WTC11 (cell line): Measurements from ENCODE around the gene RASSF3. TPM values are rescaled to one million over a fixed set of nuclear protein-coding genes. Genes with fewer than 3 reads are reported as not detected.

Source experiments
- USF1 ChIP-seq: sonication (generic); formaldehyde crosslinking; IDR thresholded peaks from 2 replicates; pipeline ENCODE4 v1.8.0; 2022; ENCODE audit warnings: mild to moderate bottlenecking, missing genetic modification reagents
- microRNA-seq: library from miRNA; unstranded; fragments of <30 nt; microRNA quantifications from one replicate; pipeline ENCODE4 v1.2.0, GENCODE V29; 2022; ENCODE audit warnings: borderline number of aligned reads
- total RNA-seq: library from RNA; stranded (reverse); gene quantifications from 3 replicates; pipeline ENCODE4 v1.2.3, GENCODE V29; 2021
- TF ChIP-seq, protein P1 (sequence below): sonication (generic); formaldehyde crosslinking; IDR thresholded peaks from 2 replicates; pipeline ENCODE4 v1.8.0; 2022; ENCODE audit warnings: mild to moderate bottlenecking, missing genetic modification reagents
- TF ChIP-seq, protein P2 (sequence below): sonication (generic); formaldehyde crosslinking; IDR thresholded peaks from 2 replicates; pipeline ENCODE4 v1.8.1; 2023; ENCODE audit warnings: mild to moderate bottlenecking, moderate library complexity, missing genetic modification reagents

The RASSF3 gene
- total RNA-seq, 1 experiment from 2014 or later: 54.7 TPM

- no peak for TF ChIP-seq USF1 (CRISPR knock-in tag)
- TF ChIP-seq, protein P1, sequence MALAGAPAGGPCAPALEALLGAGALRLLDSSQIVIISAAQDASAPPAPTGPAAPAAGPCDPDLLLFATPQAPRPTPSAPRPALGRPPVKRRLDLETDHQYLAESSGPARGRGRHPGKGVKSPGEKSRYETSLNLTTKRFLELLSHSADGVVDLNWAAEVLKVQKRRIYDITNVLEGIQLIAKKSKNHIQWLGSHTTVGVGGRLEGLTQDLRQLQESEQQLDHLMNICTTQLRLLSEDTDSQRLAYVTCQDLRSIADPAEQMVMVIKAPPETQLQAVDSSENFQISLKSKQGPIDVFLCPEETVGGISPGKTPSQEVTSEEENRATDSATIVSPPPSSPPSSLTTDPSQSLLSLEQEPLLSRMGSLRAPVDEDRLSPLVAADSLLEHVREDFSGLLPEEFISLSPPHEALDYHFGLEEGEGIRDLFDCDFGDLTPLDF (CRISPR knock-in tag): no peak
- TF ChIP-seq, protein P2, sequence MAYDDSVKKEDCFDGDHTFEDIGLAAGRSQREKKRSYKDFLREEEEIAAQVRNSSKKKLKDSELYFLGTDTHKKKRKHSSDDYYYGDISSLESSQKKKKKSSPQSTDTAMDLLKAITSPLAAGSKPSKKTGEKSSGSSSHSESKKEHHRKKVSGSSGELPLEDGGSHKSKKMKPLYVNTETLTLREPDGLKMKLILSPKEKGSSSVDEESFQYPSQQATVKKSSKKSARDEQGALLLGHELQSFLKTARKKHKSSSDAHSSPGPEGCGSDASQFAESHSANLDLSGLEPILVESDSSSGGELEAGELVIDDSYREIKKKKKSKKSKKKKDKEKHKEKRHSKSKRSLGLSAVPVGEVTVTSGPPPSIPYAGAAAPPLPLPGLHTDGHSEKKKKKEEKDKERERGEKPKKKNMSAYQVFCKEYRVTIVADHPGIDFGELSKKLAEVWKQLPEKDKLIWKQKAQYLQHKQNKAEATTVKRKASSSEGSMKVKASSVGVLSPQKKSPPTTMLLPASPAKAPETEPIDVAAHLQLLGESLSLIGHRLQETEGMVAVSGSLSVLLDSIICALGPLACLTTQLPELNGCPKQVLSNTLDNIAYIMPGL: no peak
These were observed 136.4 kb downstream of the RASSF3 start (continued) for GRCh38 chr12:64746663-64747062.

Small RNA genes within 50 kb of the gene (microRNA-seq; reads per million reads assigned to microRNA genes)
- gene MIR548C (not detected), gene MIR548Z (not detected)

Other genes with a start within 250 kb of the RASSF3 start
- 2.5 to 5.3 TPM (median 4.1 TPM) in 3 replicates for gene C12orf56, start 219.7 kb upstream of the RASSF3 start, total RNA-seq
- gene XPOT, start 206.1 kb upstream of the RASSF3 start, total RNA-seq: 107 to 134 TPM (median 111 TPM) in 3 replicates
- 15.9 to 17.7 TPM (median 16.8 TPM) in 3 replicates for gene TBK1, start 158.4 kb upstream of the RASSF3 start, total RNA-seq
- gene GNS, start 148.9 kb downstream of the RASSF3 start, total RNA-seq: 24.7 to 31.8 TPM (median 30.6 TPM) in 3 replicates
- gene TBC1D30, start 214.2 kb downstream of the RASSF3 start, total RNA-seq: 2.0 to 3.6 TPM (median 2.3 TPM) in 3 replicates